Epithelial cell of proximal tubule (primary cell): Measurements from ENCODE around the gene CHN2. TPM values are rescaled to one million over a fixed set of nuclear protein-coding genes. Genes with fewer than 3 reads are reported as not detected.

ENCODE experiments used
- DNase-seq: peaks from one replicate; pipeline ENCODE4 v3.0.0-alpha.2; 2011; ENCODE audit warnings: low read depth
- H3K4me3 ChIP-seq: 2 replicates; pipeline ENCODE4 v1.5.1; 2011; ENCODE audit warnings: low read depth, mild to moderate bottlenecking, low read length
- total RNA-seq: library from RNA; depleted of rRNA; stranded (reverse); fragments of >200 nt; gene quantifications from 2 replicates; pipeline ENCODE4 v1.2.3, GENCODE V29; 2015
- TF ChIP-seq, protein P1 (sequence below): conservative IDR thresholded peaks from 2 replicates; pipeline ENCODE4 v1.5.1; 2012; ENCODE audit warnings: low read depth, mild to moderate bottlenecking, low read length

CHN2 gene
- total RNA-seq, 1 donor from 2014 or later = 0.35 TPM

DNA sequence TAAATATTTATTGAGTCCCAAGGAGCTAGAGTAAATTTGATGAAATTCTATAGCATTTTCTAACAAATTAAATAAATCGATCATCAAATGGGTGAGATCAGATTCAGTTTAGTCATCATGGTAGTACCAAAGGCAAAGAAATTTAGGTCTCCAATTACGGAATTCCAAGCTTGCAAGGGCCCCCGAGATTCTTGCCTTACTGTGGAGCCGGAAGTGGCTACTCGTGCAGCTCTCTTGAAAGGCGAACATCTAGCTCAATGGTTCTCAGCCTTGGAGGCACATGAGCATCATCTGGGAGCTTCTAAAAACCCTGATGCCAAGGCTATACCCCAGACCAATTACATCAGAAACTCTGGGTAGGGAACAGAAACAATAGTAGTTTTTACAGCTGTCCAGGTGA lies 251.2 kb downstream of the CHN2 start:
- H3K4me3 ChIP-seq = no peak overlapping the region
- no peak for DNase-seq
- TF ChIP-seq, protein P1, sequence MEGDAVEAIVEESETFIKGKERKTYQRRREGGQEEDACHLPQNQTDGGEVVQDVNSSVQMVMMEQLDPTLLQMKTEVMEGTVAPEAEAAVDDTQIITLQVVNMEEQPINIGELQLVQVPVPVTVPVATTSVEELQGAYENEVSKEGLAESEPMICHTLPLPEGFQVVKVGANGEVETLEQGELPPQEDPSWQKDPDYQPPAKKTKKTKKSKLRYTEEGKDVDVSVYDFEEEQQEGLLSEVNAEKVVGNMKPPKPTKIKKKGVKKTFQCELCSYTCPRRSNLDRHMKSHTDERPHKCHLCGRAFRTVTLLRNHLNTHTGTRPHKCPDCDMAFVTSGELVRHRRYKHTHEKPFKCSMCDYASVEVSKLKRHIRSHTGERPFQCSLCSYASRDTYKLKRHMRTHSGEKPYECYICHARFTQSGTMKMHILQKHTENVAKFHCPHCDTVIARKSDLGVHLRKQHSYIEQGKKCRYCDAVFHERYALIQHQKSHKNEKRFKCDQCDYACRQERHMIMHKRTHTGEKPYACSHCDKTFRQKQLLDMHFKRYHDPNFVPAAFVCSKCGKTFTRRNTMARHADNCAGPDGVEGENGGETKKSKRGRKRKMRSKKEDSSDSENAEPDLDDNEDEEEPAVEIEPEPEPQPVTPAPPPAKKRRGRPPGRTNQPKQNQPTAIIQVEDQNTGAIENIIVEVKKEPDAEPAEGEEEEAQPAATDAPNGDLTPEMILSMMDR = no peak

DNA sequence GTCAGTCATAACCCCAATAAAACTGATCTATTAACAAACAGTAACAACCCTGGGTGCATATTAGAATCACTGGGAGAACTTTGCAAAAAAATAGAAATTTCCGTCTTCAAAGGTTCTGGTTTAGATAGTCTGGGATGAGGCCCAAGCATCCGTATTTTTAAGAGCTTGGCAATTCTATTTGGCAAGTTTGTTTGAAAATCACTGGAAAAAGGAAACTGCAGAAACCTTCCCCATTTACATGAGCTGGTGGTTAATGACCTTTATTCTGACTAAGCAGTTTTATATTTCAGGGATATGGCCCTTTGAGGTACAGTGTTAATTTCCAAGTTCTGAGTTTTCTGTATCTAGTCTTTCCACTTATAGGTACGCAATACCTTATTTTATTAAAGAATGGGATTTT lies 253.3 kb downstream of the CHN2 start:
- no peak for DNase-seq
- no peak overlapping the region for H3K4me3 ChIP-seq
- TF ChIP-seq, protein P1 = no peak

DNA sequence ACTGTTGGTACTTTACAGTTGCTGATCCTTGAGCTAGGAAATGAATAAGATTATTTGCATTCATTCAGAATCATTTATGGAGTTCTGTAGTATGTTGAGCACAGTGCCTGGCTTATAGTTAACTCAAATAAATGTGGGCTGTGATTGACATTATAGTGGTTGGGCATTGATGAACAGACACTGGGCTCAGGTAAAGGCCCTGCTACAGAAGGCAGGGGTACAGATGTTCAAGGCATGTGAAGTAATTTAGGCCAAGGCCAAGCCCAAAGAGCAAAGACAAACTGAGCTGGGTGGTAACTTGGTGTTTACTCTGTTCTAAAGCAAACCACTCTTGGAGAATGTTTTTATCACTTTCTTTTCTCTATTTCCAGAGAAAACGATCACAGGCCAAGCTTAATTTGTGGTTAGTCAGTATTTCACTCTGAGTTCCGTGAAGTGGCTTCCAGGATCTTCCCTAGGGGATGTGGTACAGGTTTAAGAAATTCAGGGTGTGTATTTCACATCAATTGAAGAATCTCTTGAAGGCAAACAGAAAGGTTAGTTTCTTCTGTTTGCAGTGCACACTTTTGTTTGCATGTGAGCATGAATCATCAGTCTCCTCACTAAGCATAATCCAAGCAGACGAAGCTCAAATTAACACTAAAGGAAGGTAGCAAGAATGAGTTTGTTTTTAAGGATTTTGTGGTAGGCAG lies 255.1 kb downstream of the CHN2 start:
- no peak for DNase-seq
- TF ChIP-seq, protein P1 = no peak
- no peak overlapping the region for H3K4me3 ChIP-seq

DNA sequence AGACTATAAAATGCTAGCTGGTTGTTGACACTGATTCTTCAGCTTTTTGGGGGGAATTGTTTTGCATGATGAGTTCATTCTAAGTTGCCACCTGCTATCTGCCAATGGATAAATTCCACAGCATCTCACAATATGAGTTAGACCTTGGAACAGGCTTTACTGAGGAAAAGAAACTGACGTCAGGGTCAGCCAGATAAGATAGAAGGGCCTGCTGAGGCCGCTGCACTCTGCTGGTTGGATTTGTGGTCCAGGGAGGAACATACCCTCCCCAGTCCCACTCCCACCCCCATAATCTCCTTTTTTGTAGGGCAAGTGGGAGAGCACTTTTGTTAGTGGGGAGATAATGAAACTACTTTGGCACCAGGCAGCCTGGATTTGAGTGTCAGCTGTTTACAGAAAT lies 258.4 kb downstream of the CHN2 start:
- H3K4me3 ChIP-seq = no peak overlapping the region
- TF ChIP-seq, protein P1 = no peak
- no peak for DNase-seq

DNA sequence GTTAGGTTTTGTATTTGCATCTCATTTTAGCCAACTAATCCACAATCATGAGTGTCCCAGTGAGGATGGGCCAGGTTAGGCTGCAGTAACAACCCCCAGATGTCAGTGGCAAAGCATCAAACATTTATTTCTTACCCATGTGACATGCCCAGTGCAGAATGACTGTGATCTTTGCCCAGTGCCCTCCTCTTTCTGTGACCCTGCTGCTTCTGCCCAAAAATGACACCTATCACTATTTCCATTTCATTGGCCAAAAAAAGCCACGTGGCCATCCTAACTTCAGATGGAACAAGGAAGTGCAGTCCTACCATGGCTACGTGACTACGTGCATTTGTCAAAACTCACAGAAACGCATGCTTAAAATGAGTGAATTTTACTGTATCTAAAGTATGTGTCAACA lies 259.9 kb downstream of the CHN2 start:
- TF ChIP-seq, protein P1 = no peak
- no peak overlapping the region for H3K4me3 ChIP-seq
- DNase-seq = no peak

DNA sequence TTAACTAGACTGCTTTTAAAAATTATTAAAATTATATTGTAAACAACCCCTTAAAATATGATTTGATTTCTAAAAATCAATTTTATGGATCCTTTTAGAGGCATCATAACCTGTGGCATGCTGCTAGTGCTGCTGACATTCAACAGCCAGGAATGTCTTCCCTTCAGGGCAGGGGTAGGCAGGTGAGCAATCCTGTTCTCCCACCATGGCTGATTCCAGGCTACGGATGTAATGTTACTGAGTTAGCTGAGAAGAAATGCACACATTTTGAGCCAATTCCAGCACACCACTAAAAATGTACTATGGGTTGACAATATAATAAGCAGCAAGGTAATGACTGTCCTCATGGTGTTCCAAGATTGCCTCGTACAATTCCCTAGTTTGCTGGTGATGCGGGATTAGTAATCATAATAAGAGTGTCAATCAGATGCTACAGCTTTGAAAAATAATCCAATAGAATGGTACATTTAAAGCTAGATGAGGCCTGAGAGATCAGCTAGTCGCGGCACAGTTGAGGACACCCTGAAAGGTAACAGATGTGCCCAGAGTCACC lies 260.4 kb downstream of the CHN2 start:
- no peak for DNase-seq
- no peak overlapping the region for H3K4me3 ChIP-seq
- TF ChIP-seq, protein P1 = no peak

DNA sequence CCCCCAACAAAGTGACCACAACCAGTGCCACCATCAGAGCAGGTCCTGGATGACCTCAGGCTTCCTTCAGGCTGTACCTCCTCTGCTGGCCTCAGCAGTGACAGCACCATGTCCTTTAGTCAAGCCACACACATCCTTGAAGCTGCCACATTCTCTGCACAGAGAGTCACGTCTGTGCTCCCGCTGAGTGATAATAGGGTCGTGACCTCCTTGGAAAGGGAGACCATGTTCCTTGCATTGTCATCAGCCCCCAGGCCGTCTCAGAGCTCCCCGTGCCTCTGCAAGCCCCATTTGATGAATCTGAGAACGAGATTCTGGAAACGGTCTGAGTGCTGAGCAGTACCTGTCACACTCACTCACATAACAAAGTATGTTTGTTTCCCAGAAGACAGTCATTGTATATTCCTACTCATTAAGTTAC lies 262.6 kb downstream of the CHN2 start:
- TF ChIP-seq, protein P1 = no peak
- DNase-seq = no peak
- no peak overlapping the region for H3K4me3 ChIP-seq
